ENCODE measurements around the gene HSD17B2.

GRCh38 chr16:82085011-82085779 lies 50.1 kb downstream of the HSD17B2 start:
- TF ChIP-seq POLR2AphosphoS5 (IDR thresholded peaks at IDR 0.05): no peak
- TF ChIP-seq, protein P1, sequence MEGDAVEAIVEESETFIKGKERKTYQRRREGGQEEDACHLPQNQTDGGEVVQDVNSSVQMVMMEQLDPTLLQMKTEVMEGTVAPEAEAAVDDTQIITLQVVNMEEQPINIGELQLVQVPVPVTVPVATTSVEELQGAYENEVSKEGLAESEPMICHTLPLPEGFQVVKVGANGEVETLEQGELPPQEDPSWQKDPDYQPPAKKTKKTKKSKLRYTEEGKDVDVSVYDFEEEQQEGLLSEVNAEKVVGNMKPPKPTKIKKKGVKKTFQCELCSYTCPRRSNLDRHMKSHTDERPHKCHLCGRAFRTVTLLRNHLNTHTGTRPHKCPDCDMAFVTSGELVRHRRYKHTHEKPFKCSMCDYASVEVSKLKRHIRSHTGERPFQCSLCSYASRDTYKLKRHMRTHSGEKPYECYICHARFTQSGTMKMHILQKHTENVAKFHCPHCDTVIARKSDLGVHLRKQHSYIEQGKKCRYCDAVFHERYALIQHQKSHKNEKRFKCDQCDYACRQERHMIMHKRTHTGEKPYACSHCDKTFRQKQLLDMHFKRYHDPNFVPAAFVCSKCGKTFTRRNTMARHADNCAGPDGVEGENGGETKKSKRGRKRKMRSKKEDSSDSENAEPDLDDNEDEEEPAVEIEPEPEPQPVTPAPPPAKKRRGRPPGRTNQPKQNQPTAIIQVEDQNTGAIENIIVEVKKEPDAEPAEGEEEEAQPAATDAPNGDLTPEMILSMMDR (IDR thresholded peaks at IDR 0.05): no peak
